ENCODE results near the gene RAB38. TPM values are rescaled to one million over a fixed set of nuclear protein-coding genes. Genes with fewer than 3 reads are reported as not detected.

The RAB38 gene
- total RNA-seq, 2 donors from 2014 or later = 3.1 TPM; not detected in 1

DNA sequence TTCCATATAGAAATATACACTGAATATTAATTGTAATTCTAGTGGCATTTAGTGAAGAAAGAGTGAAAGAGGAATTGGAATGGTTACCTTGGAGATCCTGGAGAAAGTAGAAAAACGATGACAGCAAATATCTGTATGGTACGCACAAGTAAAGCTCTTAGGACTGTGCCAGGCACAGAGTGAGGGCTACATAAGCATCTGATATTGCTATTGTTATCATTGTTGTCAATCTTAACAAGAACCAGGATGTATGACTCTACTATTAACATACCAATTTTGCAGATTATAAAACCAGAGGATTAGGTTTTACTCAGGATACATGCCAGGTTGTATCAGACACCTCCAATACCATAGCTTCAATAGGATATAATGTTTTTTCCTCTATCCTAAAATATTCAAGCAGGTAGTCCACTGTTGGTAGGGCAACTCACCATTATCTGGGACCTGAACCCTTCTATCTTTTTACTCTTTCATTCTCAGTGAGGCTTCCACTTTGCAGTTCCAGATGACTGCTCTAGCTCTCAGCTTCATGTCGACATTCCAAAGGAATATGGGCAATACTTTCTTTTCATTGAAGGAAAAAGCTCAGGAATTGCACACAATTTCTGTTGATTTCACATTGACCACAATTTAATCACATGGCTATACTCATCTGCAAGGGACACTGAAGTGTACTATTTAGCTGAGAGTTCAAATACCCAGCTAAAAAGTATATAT, 73.2 kb downstream of the RAB38 start:
- peaks cover 0 to 2% (median 0%) of the 10 kb centered on the region in 3 donors for H3K9me3 ChIP-seq
- 64 to 81% methylated on average over 3 of the region's 3 CpGs for WGBS, 2 donors

DNA sequence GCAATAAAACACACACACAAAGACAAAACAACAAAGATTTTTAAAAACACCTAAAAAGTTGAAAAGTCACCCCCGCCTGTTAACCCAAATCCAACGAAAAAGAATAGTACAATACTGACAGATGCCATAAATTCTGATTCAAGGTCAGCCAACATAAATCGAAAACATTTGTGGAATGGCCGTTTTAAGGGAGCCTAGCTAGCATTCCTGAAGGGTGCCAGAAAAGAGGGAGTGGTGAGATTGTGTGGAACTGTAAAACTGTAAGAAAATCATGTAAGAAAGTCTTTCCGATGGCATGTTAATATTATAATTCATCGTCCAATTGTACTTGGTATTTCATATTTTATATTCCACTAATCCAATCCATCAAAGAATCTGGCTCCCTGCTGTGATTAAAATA, 75.1 kb downstream of the RAB38 start:
- Histone ChIP-seq H3K27me3 (no peaks in the 10 kb centered on the region), H3K36me3 (replicated peaks in 1 of 2; ENCODE audit: insufficient read depth in 1 of 2, low read depth in 2 of 2) (no peaks in the 10 kb centered on the region), H3K4me1 (peaks cover 27% of the 10 kb centered on the region), H3K27ac (no peak overlapping the region), H3K4me3 (no peak overlapping the region), H3K9me3 (peaks cover 0 to 2% (median 0%) of the 10 kb centered on the region in 3 donors)
- intact Hi-C loops (cut with DNase I) = no loop called here
- no peak for ATAC-seq
- DNase-seq = no peak
- 43 to 44% methylated on average over 6 of the region's 6 CpGs for WGBS, 2 donors
- TF ChIP-seq, protein P1, sequence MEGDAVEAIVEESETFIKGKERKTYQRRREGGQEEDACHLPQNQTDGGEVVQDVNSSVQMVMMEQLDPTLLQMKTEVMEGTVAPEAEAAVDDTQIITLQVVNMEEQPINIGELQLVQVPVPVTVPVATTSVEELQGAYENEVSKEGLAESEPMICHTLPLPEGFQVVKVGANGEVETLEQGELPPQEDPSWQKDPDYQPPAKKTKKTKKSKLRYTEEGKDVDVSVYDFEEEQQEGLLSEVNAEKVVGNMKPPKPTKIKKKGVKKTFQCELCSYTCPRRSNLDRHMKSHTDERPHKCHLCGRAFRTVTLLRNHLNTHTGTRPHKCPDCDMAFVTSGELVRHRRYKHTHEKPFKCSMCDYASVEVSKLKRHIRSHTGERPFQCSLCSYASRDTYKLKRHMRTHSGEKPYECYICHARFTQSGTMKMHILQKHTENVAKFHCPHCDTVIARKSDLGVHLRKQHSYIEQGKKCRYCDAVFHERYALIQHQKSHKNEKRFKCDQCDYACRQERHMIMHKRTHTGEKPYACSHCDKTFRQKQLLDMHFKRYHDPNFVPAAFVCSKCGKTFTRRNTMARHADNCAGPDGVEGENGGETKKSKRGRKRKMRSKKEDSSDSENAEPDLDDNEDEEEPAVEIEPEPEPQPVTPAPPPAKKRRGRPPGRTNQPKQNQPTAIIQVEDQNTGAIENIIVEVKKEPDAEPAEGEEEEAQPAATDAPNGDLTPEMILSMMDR (IDR thresholded peaks at IDR 0.05) = no peak
- TF ChIP-seq POLR2A (IDR thresholded peaks at IDR 0.05) = no peak

More for the DNA sequence above, 73.2 kb downstream of the RAB38 start:
- H3K27me3 ChIP-seq = no peaks in the 10 kb centered on the region
- H3K4me3 ChIP-seq = no peak overlapping the region
- H3K27ac ChIP-seq = no peak overlapping the region
- DNase-seq (no peak), ATAC-seq (no peak)
- intact Hi-C loops (cut with DNase I) = no loop called here
- peaks cover 33% of the 10 kb centered on the region for H3K4me1 ChIP-seq
- H3K36me3 ChIP-seq (replicated peaks in 1 of 2; ENCODE audit: insufficient read depth in 1 of 2, low read depth in 2 of 2) = no peaks in the 10 kb centered on the region
- TF ChIP-seq POLR2A (IDR thresholded peaks at IDR 0.05) = no peak
- TF ChIP-seq, protein P1 (IDR thresholded peaks at IDR 0.05) = no peak

DNA sequence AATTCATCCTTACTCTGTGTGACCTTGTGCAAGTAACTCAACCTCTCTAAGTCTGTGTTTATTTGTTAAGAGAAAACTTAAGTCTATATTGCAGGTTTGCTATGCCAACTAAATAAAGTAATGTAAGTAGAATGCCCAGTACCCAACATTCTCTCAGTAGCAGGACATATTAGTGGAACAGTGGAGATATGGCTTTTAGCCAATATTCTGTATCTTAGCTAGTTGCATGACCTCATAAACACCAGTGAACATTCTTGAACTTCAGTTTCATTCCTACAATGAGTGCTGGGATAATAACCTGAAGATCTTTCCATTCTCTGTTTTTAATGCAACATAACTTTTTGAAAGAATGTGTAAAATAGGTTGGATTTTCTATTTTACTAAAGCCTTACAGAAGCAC, 77.0 kb downstream of the RAB38 start:
- intact Hi-C loops (cut with DNase I) = no loop called here
- H3K4me1 ChIP-seq = peaks cover 10% of the 10 kb centered on the region
- TF ChIP-seq, protein P1 (IDR thresholded peaks at IDR 0.05) = no peak
- no peak for TF ChIP-seq POLR2A (IDR thresholded peaks at IDR 0.05)
- H3K27ac ChIP-seq = no peak overlapping the region
- no peak overlapping the region for H3K4me3 ChIP-seq
- ATAC-seq = no peak
- H3K9me3 ChIP-seq = peaks cover 0 to under 1% (median 0%) of the 10 kb centered on the region in 3 donors
- no peak for DNase-seq
- H3K27me3 ChIP-seq = no peaks in the 10 kb centered on the region
- H3K36me3 ChIP-seq (replicated peaks in 1 of 2; ENCODE audit: insufficient read depth in 1 of 2, low read depth in 2 of 2) = no peaks in the 10 kb centered on the region

DNA sequence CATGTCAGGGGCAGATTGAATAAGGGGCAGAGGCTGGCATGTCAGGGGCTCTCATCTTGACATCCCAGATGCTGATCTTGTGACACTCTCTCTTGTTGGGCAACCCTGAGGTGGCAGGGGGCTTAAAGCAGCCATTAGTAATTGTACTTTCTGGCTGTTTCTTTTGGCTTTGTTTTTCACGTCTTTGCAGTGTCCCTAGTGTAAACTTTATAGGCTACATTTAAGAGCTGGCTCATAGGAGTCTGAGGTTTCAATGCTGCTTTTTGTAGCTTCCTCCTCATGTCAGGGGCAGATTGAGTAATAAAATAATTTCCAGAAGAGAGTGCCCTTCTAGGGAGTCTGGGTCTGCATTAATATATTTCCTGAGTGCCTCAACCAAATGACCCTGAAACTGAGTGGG, 86.1 kb downstream of the RAB38 start:
- DNase-seq (no peak), ATAC-seq (no peak)

More for the DNA sequence above, 86.1 kb downstream of the RAB38 start:
- no peaks in the 10 kb centered on the region for H3K36me3 ChIP-seq (replicated peaks in 1 of 2; ENCODE audit: insufficient read depth in 1 of 2, low read depth in 2 of 2)
- H3K27ac ChIP-seq = no peak overlapping the region
- H3K27me3 ChIP-seq = no peaks in the 10 kb centered on the region
- 60 to 74% methylated on average over 1 of the region's 1 CpG for WGBS, 2 donors
- no peaks in the 10 kb centered on the region for H3K9me3 ChIP-seq
- no peaks in the 10 kb centered on the region for H3K4me1 ChIP-seq
- TF ChIP-seq POLR2A (IDR thresholded peaks at IDR 0.05) = no peak
- TF ChIP-seq, protein P1 (IDR thresholded peaks at IDR 0.05) = no peak
- H3K4me3 ChIP-seq = no peak overlapping the region
- intact Hi-C loops (cut with DNase I) = no loop called here
